ENCODE results near the gene GLB1L3.
"Not testable (repeated sequence)": the region's sequence is repeated elsewhere in the genome, so short reads cannot be mapped to it uniquely, and the experiment has no call there.

GLB1L3 gene

GRCh38 chr11:134252346-134253187 is 23.6 kb upstream of the GLB1L3 start:
- no peak for DNase-seq

GRCh38 chr11:134253188-134253993 is 22.8 kb upstream of the GLB1L3 start, which contains the start of the genes ACAD8 and THYN1:
ACAD8 (plus strand) TSS chr11:134253568; CDS start chr11:134253601, 33 bp downstream.
THYN1 (minus strand) TSS chr11:134253352; CDS start chr11:134252882, 470 bp downstream.
- peak; percentile 96 for DNase-seq

- DNase-seq, result no peak
Observed at GRCh38 chr11:134254433-134255183, 21.6 kb upstream of the GLB1L3 start.

GRCh38 chr11:134255184-134255561 is 21.0 kb upstream of the GLB1L3 start:
- not testable (repeated sequence) for DNase-seq

GRCh38 chr11:134257101-134257500 is 19.1 kb upstream of the GLB1L3 start:
- DNase-seq, result no peak

- DNase-seq, result no peak
Observed at GRCh38 chr11:134258577-134258976, 17.6 kb upstream of the GLB1L3 start.

GRCh38 chr11:134260503-134260902 is 15.7 kb upstream of the GLB1L3 start:
- no peak for DNase-seq

GRCh38 chr11:134260983-134261382 is 15.2 kb upstream of the GLB1L3 start:
- DNase-seq, result no peak

GRCh38 chr11:134261626-134262488 is 14.3 kb upstream of the GLB1L3 start:
- DNase-seq, result no peak

- no peak for DNase-seq
Observed at GRCh38 chr11:134264966-134265764, 11.0 kb upstream of the GLB1L3 start.

GRCh38 chr11:134266440-134266839 is 9.7 kb upstream of the GLB1L3 start:
- DNase-seq, result no peak

GRCh38 chr11:134266841-134267251 is 9.3 kb upstream of the GLB1L3 start:
- DNase-seq, result no peak

- DNase-seq, result no peak
Observed at GRCh38 chr11:134267461-134267860, 8.7 kb upstream of the GLB1L3 start.

- DNase-seq, result no peak
Observed at GRCh38 chr11:134267966-134268365, 8.2 kb upstream of the GLB1L3 start.

- no peak for DNase-seq
Observed at GRCh38 chr11:134270250-134270714, 5.9 kb upstream of the GLB1L3 start.

GRCh38 chr11:134271978-134272377 is 4.2 kb upstream of the GLB1L3 start:
- DNase-seq, result no peak

- no peak for DNase-seq
Observed at GRCh38 chr11:134272381-134273316, 3.5 kb upstream of the GLB1L3 start.

GRCh38 chr11:134273317-134273712 is 2.9 kb upstream of the GLB1L3 start:
- no peak for DNase-seq

GRCh38 chr11:134275188-134275533 is 1.0 kb upstream of the GLB1L3 start:
- no peak for DNase-seq

Data from NCI-H446 treated with DMSO at 0.1 percent for 48 hours (cell line).